Neural cell (in vitro differentiated cells): ENCODE data around the gene GPC3.

Source experiments
- EP300 ChIP-seq: fragments of 450-650 bp; conservative IDR thresholded peaks from 2 replicates; pipeline ENCODE4 v1.6.1; 2014; ENCODE audit warnings: antibody characterized with exemption, mild to moderate bottlenecking, moderate library complexity; ENCODE audit not compliant: poor library complexity, severe bottlenecking
- EZH2 ChIP-seq: fragments of 200-600, 300-800 bp; shearing (Covaris generic), sonication (generic); IDR thresholded peaks from 2 replicates; pipeline ENCODE4 v1.6.1; 2014; ENCODE audit warnings: antibody characterized with exemption, low read length, borderline replicate concordance, mild to moderate bottlenecking; ENCODE audit not compliant: insufficient read depth, poor library complexity, severe bottlenecking
- SMC3 ChIP-seq: fragments of 450-650 bp; conservative IDR thresholded peaks from 2 replicates; pipeline ENCODE4 v1.6.1; 2014; ENCODE audit warnings: antibody characterized with exemption, mild to moderate bottlenecking, moderate library complexity; ENCODE audit not compliant: poor library complexity
- TAF1 ChIP-seq: IDR thresholded peaks from 2 replicates; pipeline ENCODE4 v1.6.1; 2012; ENCODE audit warnings: low read depth
- TF ChIP-seq, protein P1 (sequence below): fragments of 450-650 bp; IDR thresholded peaks from 2 replicates; pipeline ENCODE4 v1.5.1; 2014; ENCODE audit warnings: antibody characterized with exemption, mild to moderate bottlenecking, moderate library complexity; ENCODE audit not compliant: poor library complexity, severe bottlenecking

DNA sequence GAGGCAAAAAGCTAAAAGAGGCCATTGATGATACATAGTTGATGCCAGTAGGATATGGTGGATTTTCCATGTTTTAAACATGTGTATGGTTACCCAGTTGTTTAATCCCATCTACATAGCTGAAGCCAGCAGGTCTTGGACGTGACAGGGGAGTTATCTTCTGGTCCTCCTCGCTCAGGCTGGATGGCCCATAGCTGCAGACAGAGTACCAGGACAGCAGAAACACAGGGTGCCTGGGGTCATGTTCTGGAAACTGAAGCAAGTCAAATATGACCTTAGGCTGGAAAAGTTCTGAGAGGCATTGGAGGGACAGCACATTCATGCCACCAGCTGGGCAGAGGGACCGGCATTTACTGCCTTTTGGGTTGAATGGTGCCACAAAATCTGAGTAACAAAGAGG, 452.1 kb downstream of the GPC3 start:
- no peak for TF ChIP-seq TAF1
- TF ChIP-seq, protein P1, sequence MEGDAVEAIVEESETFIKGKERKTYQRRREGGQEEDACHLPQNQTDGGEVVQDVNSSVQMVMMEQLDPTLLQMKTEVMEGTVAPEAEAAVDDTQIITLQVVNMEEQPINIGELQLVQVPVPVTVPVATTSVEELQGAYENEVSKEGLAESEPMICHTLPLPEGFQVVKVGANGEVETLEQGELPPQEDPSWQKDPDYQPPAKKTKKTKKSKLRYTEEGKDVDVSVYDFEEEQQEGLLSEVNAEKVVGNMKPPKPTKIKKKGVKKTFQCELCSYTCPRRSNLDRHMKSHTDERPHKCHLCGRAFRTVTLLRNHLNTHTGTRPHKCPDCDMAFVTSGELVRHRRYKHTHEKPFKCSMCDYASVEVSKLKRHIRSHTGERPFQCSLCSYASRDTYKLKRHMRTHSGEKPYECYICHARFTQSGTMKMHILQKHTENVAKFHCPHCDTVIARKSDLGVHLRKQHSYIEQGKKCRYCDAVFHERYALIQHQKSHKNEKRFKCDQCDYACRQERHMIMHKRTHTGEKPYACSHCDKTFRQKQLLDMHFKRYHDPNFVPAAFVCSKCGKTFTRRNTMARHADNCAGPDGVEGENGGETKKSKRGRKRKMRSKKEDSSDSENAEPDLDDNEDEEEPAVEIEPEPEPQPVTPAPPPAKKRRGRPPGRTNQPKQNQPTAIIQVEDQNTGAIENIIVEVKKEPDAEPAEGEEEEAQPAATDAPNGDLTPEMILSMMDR = no peak
- no peak for TF ChIP-seq EZH2
- TF ChIP-seq EP300 = no peak
- no peak for TF ChIP-seq SMC3
